OCI-LY7 (cell line): ENCODE results near the gene NDUFV1. TPM values are rescaled to one million over a fixed set of nuclear protein-coding genes. Genes with fewer than 3 reads are reported as not detected.

Experiments
- BruUV-seq: library from RNA; stranded (reverse); fragments of 400-500 nt; replicated peaks from 2 replicates; lab custom pipeline; 2021; lab: Mats Ljungman, UMichigan
- CTCF ChIA-PET: fragments of 300-600 bp; sonication (Branson Sonifier 250); formaldehyde crosslinking; loops from one replicate; lab custom pipeline; 2022; ENCODE audit warnings: antibody characterized with exemption; ENCODE audit not compliant: unreplicated experiment; lab: Charles Lee
- POLR2A ChIA-PET: fragments of 300-600 bp; sonication (Branson Sonifier 250); formaldehyde crosslinking; loops from one replicate; lab custom pipeline; 2022; ENCODE audit warnings: antibody characterized with exemption; lab: Charles Lee
- DNase-seq: peaks from one replicate; pipeline ENCODE4 v3.0.0-alpha.2; 2015; ENCODE audit warnings: low spot score
- H2AFZ ChIP-seq: fragments of 200-600 bp; sonication (generic), shearing (Covaris generic); 2 replicates; pipeline ENCODE4 v1.6.1; 2014; ENCODE audit warnings: mild to moderate bottlenecking, antibody characterized with exemption, low read length, moderate library complexity
- H3K27ac ChIP-seq: fragments of 200-600 bp; sonication (generic); 2 replicates; pipeline ENCODE4 v1.5.1; 2014; ENCODE audit warnings: mixed run types, low read depth, mild to moderate bottlenecking, moderate library complexity, low read length, inconsistent platforms; ENCODE audit not compliant: poor library complexity, severe bottlenecking
- H3K36me3 ChIP-seq: fragments of 200-600 bp; sonication (generic); 2 replicates; pipeline ENCODE4 v1.6.1; 2014; ENCODE audit warnings: mild to moderate bottlenecking, antibody characterized with exemption, low read length, moderate library complexity, mixed read lengths; ENCODE audit not compliant: insufficient read depth
- H3K4me1 ChIP-seq: fragments of 200-600 bp; sonication (generic); 2 replicates; pipeline ENCODE4 v1.5.1; 2014; ENCODE audit warnings: mild to moderate bottlenecking, low read length; ENCODE audit not compliant: insufficient read depth, poor library complexity, severe bottlenecking
- H3K4me2 ChIP-seq: fragments of 200-600 bp; sonication (generic); 2 replicates; pipeline ENCODE4 v1.6.1; 2014; ENCODE audit warnings: mild to moderate bottlenecking, low read length
- H3K4me3 ChIP-seq: fragments of 200-600 bp; sonication (generic); 2 replicates; pipeline ENCODE4 v1.5.1; 2014; ENCODE audit warnings: mild to moderate bottlenecking, low read depth, low read length; ENCODE audit not compliant: poor library complexity, severe bottlenecking
- H3K79me2 ChIP-seq: fragments of 200-600 bp; sonication (generic); 2 replicates; pipeline ENCODE4 v1.6.1; 2016; ENCODE audit warnings: low read depth, mild to moderate bottlenecking, low read length, moderate library complexity, mixed read lengths; ENCODE audit not compliant: insufficient read depth
- H3K9me2 ChIP-seq: fragments of 200-600 bp; sonication (generic); 2 replicates; pipeline ENCODE4 v1.6.1; 2016; ENCODE audit warnings: mild to moderate bottlenecking, low read length, mixed read lengths; ENCODE audit not compliant: insufficient read depth
- H3K9me3 ChIP-seq: fragments of 200-600 bp; sonication (generic); 2 replicates; pipeline ENCODE4 v1.6.1; 2014; ENCODE audit warnings: mild to moderate bottlenecking, mixed run types, low read length, mixed read lengths
- H4K20me1 ChIP-seq: fragments of 200-600 bp; sonication (generic); 2 replicates; pipeline ENCODE4 v1.6.1; 2014; ENCODE audit warnings: mild to moderate bottlenecking, antibody characterized with exemption, low read length, moderate library complexity, mixed read lengths; ENCODE audit not compliant: insufficient read depth
- CTCF ChIP-seq: fragments of 200-600 bp; sonication (generic); conservative IDR thresholded peaks from 2 replicates; pipeline ENCODE4 v1.5.1; 2014; ENCODE audit warnings: mild to moderate bottlenecking, antibody characterized with exemption, low read length, moderate library complexity, mixed read lengths
- EZH2phosphoT487 ChIP-seq: fragments of 200-600 bp; sonication (generic); IDR thresholded peaks from 2 replicates; pipeline ENCODE4 v1.6.1; 2018; ENCODE audit warnings: low read depth, borderline replicate concordance, mild to moderate bottlenecking, mixed run types, antibody characterized with exemption, low read length, moderate library complexity, mixed read lengths
- intact Hi-C: fragments of 100-400 bp; cut with micrococcal nuclease; formaldehyde crosslinking; loops from one replicate; pipeline ENCODE4 v1.10.0; 2022; ENCODE audit not compliant: unreplicated experiment
- total RNA-seq, 2 experiments: library from RNA; depleted of rRNA in 1 of 2; stranded (reverse); fragments of >200 nt in 1 of 2; shearing (Covaris generic) in 1 of 2; gene quantifications; 2 replicates each; pipeline ENCODE4 v1.2.3, GENCODE V29; 2014 to 2022

Gene NDUFV1
- total RNA-seq, 2 experiments from 2014 or later: 283 to 335 TPM

GRCh38 chr11:67572747-67573419 lies 33.9 kb upstream of the NDUFV1 start:
- Histone ChIP-seq H3K9me3 (peaks cover 6% of the 10 kb centered on the region; the same call in 1 of the 2 replicates), H3K27ac (no peak overlapping the region), H4K20me1 (no peaks in the 10 kb centered on the region), H3K4me3 (no peak overlapping the region), H3K4me2 (no peak overlapping the region), H3K79me2 (no peaks in the 10 kb centered on the region), H2AFZ (no peak overlapping the region), H3K9me2 (no peaks in the 10 kb centered on the region), H3K4me1 (peaks cover 6% of the 10 kb centered on the region), H3K36me3 (no peaks in the 10 kb centered on the region)
- POLR2A ChIA-PET: no interaction called here
- no TSS peak for BruUV-seq
- intact Hi-C loops: loop anchor here (1.0 kb wide), 1 partner anchor 41 kb away; no protein-coding TSS in a partner anchor
- TF ChIP-seq CTCF (peak; percentile 74), EZH2phosphoT487 (no peak)
- DNase-seq: peak; percentile 67
- CTCF ChIA-PET: interaction anchor here (0.6 to 1.1 kb wide), 2 partner anchors 13 to 76 kb away, joined by 3 to 5 read pairs; no protein-coding TSS in a partner anchor

GRCh38 chr11:67574938-67575337 lies 31.8 kb upstream of the NDUFV1 start:
- ChIA-PET CTCF (interaction anchor here (0.6 kb wide), 2 partner anchors 8 to 70 kb away, joined by 3 to 4 read pairs; partner anchors contain the start of gene GSTP1), POLR2A (no interaction called here)
- Histone ChIP-seq H3K9me3 (peaks cover 6% of the 10 kb centered on the region; the same call in 1 of the 2 replicates), H2AFZ (no peak overlapping the region), H3K4me2 (no peak overlapping the region), H3K4me3 (no peak overlapping the region), H3K79me2 (no peaks in the 10 kb centered on the region), H3K36me3 (no peaks in the 10 kb centered on the region), H4K20me1 (no peaks in the 10 kb centered on the region), H3K9me2 (no peaks in the 10 kb centered on the region), H3K27ac (no peak overlapping the region), H3K4me1 (peaks cover 16% of the 10 kb centered on the region)
- DNase-seq: no peak
- intact Hi-C loops: loop anchor here (1.0 to 5.0 kb wide), 2 partner anchors 69 to 227 kb away; no protein-coding TSS in a partner anchor
- no TSS peak for BruUV-seq
- TF ChIP-seq EZH2phosphoT487 (no peak), CTCF (no peak)
